A549 (cell line): Measurements from ENCODE around the gene FUT1. TPM values are rescaled to one million over a fixed set of nuclear protein-coding genes. Genes with fewer than 3 reads are reported as not detected.
"Not testable (repeated sequence)": the region's sequence is repeated elsewhere in the genome, so short reads cannot be mapped to it uniquely, and the experiment has no call there.

ENCODE experiments used
- ATAC-seq, 2 experiments: fragments of 200-7000 bp in 1 of 2; fragments of >200 bp in 1 of 2; cut with Nextera tagmentation in 1 of 2; cut with Tn5 transposase in 1 of 2; 3 replicates each; pipeline versions ENCODE4 v1.8.0 to v1.9.1; 2018 to 2020; ENCODE audit warnings: mild to moderate bottlenecking in 1 of 2, moderate library complexity in 1 of 2
- CTCF ChIA-PET: fragments of 300-600 bp; sonication (Branson Sonifier 250); formaldehyde crosslinking; extraction: SDS; loops from one replicate; lab custom pipeline; 2021; ENCODE audit warnings: antibody characterized with exemption, inconsistent platforms; lab: Yijun Ruan, JAX
- POLR2A ChIA-PET: fragments of 350-600 bp; formaldehyde crosslinking; extraction: SDS; loops from one replicate; lab custom pipeline; 2021; ENCODE audit warnings: antibody characterized with exemption, inconsistent platforms; lab: Yijun Ruan, JAX
- DNase-seq, 2 experiments: peaks; one replicate each; pipeline versions ENCODE4 v3.0.0 to v3.0.0-alpha.2; 2011 to 2016; ENCODE audit warnings: low read depth in 1 of 2, low spot score in 1 of 2
- FAIRE-seq: peaks from 2 replicates; lab custom pipeline; 2011; peaks lifted over from hg19 to GRCh38; lab: Jason Lieb, UNC
- H3K27ac ChIP-seq, 2 experiments: fragments of >200 bp; sonication (Bioruptor Twin); formaldehyde crosslinking; 3 replicates each; pipeline ENCODE4 v1.5.1; 2016 to 2017
- H3K4me1 ChIP-seq: fragments of >200 bp; sonication (Bioruptor Twin); formaldehyde crosslinking; 3 replicates; pipeline ENCODE4 v1.6.1; 2016
- H3K4me2 ChIP-seq: fragments of >200 bp; sonication (Bioruptor Twin); formaldehyde crosslinking; 3 replicates; pipeline ENCODE4 v1.6.1; 2016
- H3K4me3 ChIP-seq: fragments of >200 bp; sonication (Bioruptor Twin); formaldehyde crosslinking; 3 replicates; pipeline ENCODE4 v1.5.1; 2016
- H3K9me3 ChIP-seq: fragments of >200 bp; sonication (Bioruptor Twin); formaldehyde crosslinking; 3 replicates; pipeline ENCODE4 v1.6.1; 2016
- CEBPB ChIP-seq, 2 experiments: fragments of >200 bp in 1 of 2; sonication (Bioruptor Twin) in 1 of 2; formaldehyde crosslinking in 1 of 2; IDR thresholded peaks; 2 replicates each; pipeline ENCODE4 v1.6.1; 2012 to 2016
- CHD2 ChIP-seq: fragments of 150-350 bp; IDR thresholded peaks from 2 replicates; pipeline ENCODE4 v1.6.1; 2014; ENCODE audit warnings: low read length; ENCODE audit not compliant: partially characterized antibody
- CHD4 ChIP-seq: fragments of 200-600 bp; sonication (generic); IDR thresholded peaks from 2 replicates; pipeline ENCODE4 v1.6.1; 2016; ENCODE audit warnings: antibody characterized with exemption, mild to moderate bottlenecking, borderline replicate concordance
- EHF ChIP-seq: fragments of 250-450 bp; sonication (Bioruptor Pico); IDR thresholded peaks from 2 replicates; pipeline ENCODE4 v1.5.0; 2020; ENCODE audit warnings: mild to moderate bottlenecking
- EHMT2 ChIP-seq: fragments of 200-600 bp; sonication (generic); IDR thresholded peaks from 2 replicates; pipeline ENCODE4 v1.6.1; 2016; ENCODE audit warnings: antibody characterized with exemption, low read depth, mild to moderate bottlenecking, moderate library complexity
- FOSL2 ChIP-seq, 2 experiments: fragments of 450-650 bp in 1 of 2; fragments of >200 bp in 1 of 2; sonication (Bioruptor Twin) in 1 of 2; formaldehyde crosslinking; IDR thresholded peaks; 2 replicates each; pipeline versions ENCODE4 v1.5.0 to v1.6.1; 2016 to 2020; ENCODE audit warnings: mild to moderate bottlenecking in 1 of 2, moderate library complexity in 1 of 2
- HDAC2 ChIP-seq: fragments of 200-600 bp; sonication (generic); IDR thresholded peaks from 2 replicates; pipeline ENCODE4 v1.6.1; 2016
- HOXB13 ChIP-seq: fragments of 250-450 bp; sonication (Bioruptor Pico); IDR thresholded peaks from 2 replicates; pipeline ENCODE4 v1.5.0; 2020; ENCODE audit warnings: low read depth, mild to moderate bottlenecking, moderate library complexity
- HOXB5 ChIP-seq: fragments of 250-450 bp; sonication (Bioruptor Pico); IDR thresholded peaks from 2 replicates; pipeline ENCODE4 v1.5.0; 2020; ENCODE audit warnings: mild to moderate bottlenecking, moderate library complexity
- JUN ChIP-seq, 2 experiments: fragments of >200 bp; sonication (Bioruptor Twin); formaldehyde crosslinking; IDR thresholded peaks; 2 replicates in 1 of 2; 3 replicates in 1 of 2; pipeline ENCODE4 v1.6.1; 2016 to 2017
- MAFK ChIP-seq: fragments of 450-650 bp; IDR thresholded peaks from 2 replicates; pipeline ENCODE4 v1.6.1; 2014; ENCODE audit not compliant: partially characterized antibody
- MYC ChIP-seq: IDR thresholded peaks from 2 replicates; pipeline ENCODE4 v1.6.1; 2012; ENCODE audit warnings: mild to moderate bottlenecking, inconsistent platforms, low read length, improper control_type of control experiment, borderline replicate concordance
- NFE2L2 ChIP-seq: fragments of 150-350 bp; conservative IDR thresholded peaks from 2 replicates; pipeline ENCODE4 v1.6.1; 2014; ENCODE audit warnings: low read length
- PHF8 ChIP-seq: fragments of 200-600 bp; sonication (generic); IDR thresholded peaks from 2 replicates; pipeline ENCODE4 v1.6.1; 2016; ENCODE audit warnings: low read depth, mild to moderate bottlenecking, antibody characterized with exemption, moderate library complexity, borderline replicate concordance
- POLR2AphosphoS2 ChIP-seq: conservative IDR thresholded peaks from 2 replicates; pipeline ENCODE4 v1.6.1; 2012; ENCODE audit warnings: low read length, improper control_type of control experiment, inconsistent platforms
- RARB ChIP-seq: fragments of 250-450 bp; sonication (Bioruptor Pico); IDR thresholded peaks from 2 replicates; pipeline ENCODE4 v1.8.0; 2021; ENCODE audit warnings: mild to moderate bottlenecking, moderate library complexity
- RCOR1 ChIP-seq: fragments of 150-350 bp; IDR thresholded peaks from 2 replicates; pipeline ENCODE4 v1.6.1; 2014; ENCODE audit warnings: antibody characterized with exemption, low read length, low read depth
- RNF2 ChIP-seq: fragments of 200-600 bp; sonication (generic); IDR thresholded peaks from 2 replicates; pipeline ENCODE4 v1.6.1; 2016; ENCODE audit warnings: low read depth, mild to moderate bottlenecking, antibody characterized with exemption, moderate library complexity, borderline replicate concordance
- TP53 ChIP-seq: fragments of 250-450 bp; sonication (Bioruptor Pico); IDR thresholded peaks from 2 replicates; pipeline ENCODE4 v1.5.0; 2021; ENCODE audit warnings: mild to moderate bottlenecking, moderate library complexity
- ZFP36 ChIP-seq: fragments of 450-650 bp; IDR thresholded peaks from 2 replicates; pipeline ENCODE4 v1.6.1; 2014; ENCODE audit warnings: borderline replicate concordance; ENCODE audit not compliant: partially characterized antibody
- WGBS: methylation state at CpG from one replicate; pipeline ENCODE4 v1.1.6; 2017; ENCODE audit errors: missing lambda C conversion rate; 5-methylcytosine and 5-hydroxymethylcytosine counted together
- polyA plus RNA-seq, 4 experiments: library from polyadenylated mRNA; depleted of rRNA in 3 of 4; stranded (reverse); fragments of >200 nt; fragmentation: RNase III in 1 of 4; extraction: RNeasy Plus Mini Kit Qiagen cat#74134 plus additional on column Dnase treatment in 1 of 4; gene quantifications; 2 replicates in 3 of 4; 3 replicates in 1 of 4; pipeline ENCODE4 v1.2.3, GENCODE V29; 2011 to 2017
- TF ChIP-seq, protein P1 (sequence below): IDR thresholded peaks from 2 replicates; pipeline ENCODE4 v1.6.1; 2012; ENCODE audit warnings: low read depth, borderline replicate concordance
- TF ChIP-seq, protein P2 (sequence below): IDR thresholded peaks from 2 replicates; pipeline ENCODE4 v1.6.1; 2012
- TF ChIP-seq, protein P3 (sequence below): IDR thresholded peaks from 2 replicates; pipeline ENCODE4 v1.6.1; 2012
- TF ChIP-seq, protein P4 (sequence below): fragments of >200 bp; sonication (Bioruptor Twin); formaldehyde crosslinking; IDR thresholded peaks from 3 replicates; pipeline ENCODE4 v1.6.1; 2016

FUT1 gene
- polyA plus RNA-seq, 2 of the 4 experiments (the other 2 are of a cell fraction) = 0.13 to 1.5 TPM

DNA sequence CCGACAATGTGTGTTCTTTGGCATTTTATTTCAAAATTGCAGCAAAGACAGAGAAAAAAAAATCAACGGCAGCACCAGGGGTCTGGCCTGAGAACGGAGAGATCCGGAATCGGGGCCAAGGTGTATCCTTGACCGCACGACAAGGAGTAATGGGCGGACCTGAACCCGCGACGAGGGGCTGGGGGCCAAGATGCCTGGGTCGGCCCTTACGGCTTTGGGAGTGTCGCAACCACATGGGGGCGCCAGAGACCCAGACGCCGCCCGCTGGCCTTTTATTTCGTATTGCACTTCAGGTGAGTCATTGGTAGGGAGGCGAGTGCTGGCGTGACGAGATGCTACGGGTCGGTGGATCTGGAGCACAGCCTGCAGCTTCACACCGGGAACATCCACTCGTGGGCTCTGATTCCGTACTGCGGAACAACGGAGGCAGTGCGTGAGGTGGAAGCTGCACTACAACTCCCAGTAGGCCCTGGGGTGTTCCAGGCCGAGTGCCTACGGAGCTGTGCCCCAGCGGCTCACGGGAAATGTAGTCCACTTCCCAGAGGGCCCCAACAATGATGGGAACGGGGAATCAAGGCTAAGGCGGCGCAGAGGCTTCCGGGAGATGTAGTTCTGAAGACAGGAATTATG, 42.7 kb upstream of the FUT1 start (continued):
- TF ChIP-seq NFE2L2 (no peak), TP53 (CRISPR knock-in tag) (0 out of 2 replicates have a peak, but pooled peaks have one; percentile 58), MYC (peak; percentile 51; the same call in 1 of the 2 replicates), EHF (CRISPR knock-in tag) (peak; percentile 52; the same call in 1 of the 2 replicates), FOSL2 (IDR thresholded peaks at IDR 0.05) (peak; percentile 35; the same call in 1 of the 2 replicates), FOSL2 (CRISPR knock-in tag; IDR thresholded peaks at IDR 0.05) (peak; percentile 92), HDAC2 (no peak), EHMT2 (no peak), PHF8 (no peak), ZFP36 (no peak), HOXB5 (CRISPR knock-in tag) (peak; percentile 41; the same call in 1 of the 2 replicates), CEBPB (IDR thresholded peaks at IDR 0.05) (peak in 1 of 2 experiments; percentile 83; a peak in 2 of 4 replicates), POLR2AphosphoS2 (0 out of 2 replicates have a peak, but pooled peaks have one; percentile 61), CHD2 (peak; percentile 4), JUN (IDR thresholded peaks at IDR 0.05) (peak in 1 of 2 experiments; percentile 76; a peak in 3 of 5 replicates)
- TF ChIP-seq, protein P1, sequence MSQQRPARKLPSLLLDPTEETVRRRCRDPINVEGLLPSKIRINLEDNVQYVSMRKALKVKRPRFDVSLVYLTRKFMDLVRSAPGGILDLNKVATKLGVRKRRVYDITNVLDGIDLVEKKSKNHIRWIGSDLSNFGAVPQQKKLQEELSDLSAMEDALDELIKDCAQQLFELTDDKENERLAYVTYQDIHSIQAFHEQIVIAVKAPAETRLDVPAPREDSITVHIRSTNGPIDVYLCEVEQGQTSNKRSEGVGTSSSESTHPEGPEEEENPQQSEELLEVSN = 0 out of 2 replicates have a peak, but pooled peaks have one; percentile 33
- TF ChIP-seq, protein P2, sequence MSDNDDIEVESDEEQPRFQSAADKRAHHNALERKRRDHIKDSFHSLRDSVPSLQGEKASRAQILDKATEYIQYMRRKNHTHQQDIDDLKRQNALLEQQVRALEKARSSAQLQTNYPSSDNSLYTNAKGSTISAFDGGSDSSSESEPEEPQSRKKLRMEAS = peak; percentile 75
- TF ChIP-seq, protein P3, sequence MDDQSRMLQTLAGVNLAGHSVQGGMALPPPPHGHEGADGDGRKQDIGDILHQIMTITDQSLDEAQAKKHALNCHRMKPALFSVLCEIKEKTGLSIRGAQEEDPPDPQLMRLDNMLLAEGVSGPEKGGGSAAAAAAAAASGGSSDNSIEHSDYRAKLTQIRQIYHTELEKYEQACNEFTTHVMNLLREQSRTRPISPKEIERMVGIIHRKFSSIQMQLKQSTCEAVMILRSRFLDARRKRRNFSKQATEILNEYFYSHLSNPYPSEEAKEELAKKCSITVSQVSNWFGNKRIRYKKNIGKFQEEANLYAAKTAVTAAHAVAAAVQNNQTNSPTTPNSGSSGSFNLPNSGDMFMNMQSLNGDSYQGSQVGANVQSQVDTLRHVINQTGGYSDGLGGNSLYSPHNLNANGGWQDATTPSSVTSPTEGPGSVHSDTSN = peak; percentile 65; the same call in 1 of the 2 replicates

DNA sequence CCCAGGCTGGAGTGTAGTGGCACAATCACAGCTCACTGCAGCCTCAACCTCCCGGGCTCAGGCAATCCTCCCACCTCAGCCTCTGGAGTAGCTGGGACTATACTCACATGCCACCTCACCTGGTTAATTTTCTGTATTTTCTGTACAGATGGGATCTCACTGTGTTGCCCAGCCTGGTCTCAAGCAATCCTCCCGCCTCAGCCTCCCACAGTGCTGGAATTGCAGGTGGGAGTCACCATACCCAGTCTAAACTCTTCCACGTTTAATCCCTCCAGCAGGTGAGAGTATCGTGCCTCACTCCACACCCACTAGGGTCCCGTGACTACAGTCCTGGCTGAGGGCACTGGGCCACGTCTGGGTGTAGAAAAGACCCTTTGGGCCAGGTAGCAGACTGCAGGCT, 41.9 kb upstream of the FUT1 start:
- no peak overlapping the region for H3K4me3 ChIP-seq
- DNase-seq = no peak
- TF ChIP-seq MAFK (no peak), PHF8 (no peak)
- ChIA-PET CTCF (interaction anchor here (0.6 to 17.2 kb wide), 23 partner anchors 10 to 205 kb away, joined by 3 to 927 read pairs (median 5); partner anchors contain the start of genes BCAT2, CA11, FTL and GYS1), POLR2A (interaction anchor here (2.7 kb wide), 1 partner anchor 42 kb away, joined by 18 read pairs; the partner anchor contains the start of gene HSD17B14)
- peak overlapping the region in 1 of 2 experiments; percentile 83; a peak in 2 of 6 replicates for H3K27ac ChIP-seq
- peaks cover 5% of the 10 kb centered on the region; the same call in 2 of the 3 replicates for H3K4me1 ChIP-seq
- H3K4me2 ChIP-seq = peak overlapping the region; percentile 78; the same call in 2 of the 3 replicates
- WGBS = 71% methylated on average over 6 of the region's 6 CpGs
- H3K9me3 ChIP-seq = no peaks in the 10 kb centered on the region
- FAIRE-seq = no peak
- no peak for ATAC-seq

DNA sequence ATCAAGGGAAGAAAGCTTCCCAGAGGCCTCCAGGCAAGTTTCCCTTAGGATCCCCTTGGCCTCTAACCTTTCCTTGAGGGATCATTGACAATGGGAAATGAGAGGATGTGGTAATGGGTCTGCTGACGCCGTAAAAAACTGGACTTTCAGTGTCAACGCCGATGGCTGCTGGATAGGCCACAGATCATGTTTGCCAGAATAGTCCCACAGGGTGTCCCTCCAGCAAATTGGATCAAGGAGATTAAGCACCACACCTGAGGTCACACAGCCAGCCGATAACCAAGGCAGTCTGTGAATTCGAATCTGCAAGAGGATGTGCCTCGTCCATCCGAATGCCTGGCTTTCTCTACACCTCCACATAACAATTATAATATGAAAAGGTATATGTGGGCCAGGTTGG, 40.8 kb upstream of the FUT1 start:
- no peaks in the 10 kb centered on the region for H3K9me3 ChIP-seq
- H3K4me1 ChIP-seq = peaks cover 5% of the 10 kb centered on the region; the same call in 2 of the 3 replicates
- ChIA-PET CTCF (interaction anchor here (0.7 to 17.2 kb wide), 11 partner anchors 9 to 200 kb away, joined by 3 to 927 read pairs (median 16); partner anchors contain the start of genes BCAT2, FTL, GYS1 and HSD17B14), POLR2A (no interaction called here)
- ATAC-seq = no peak
- TF ChIP-seq HOXB13 (CRISPR knock-in tag) (no peak), RCOR1 (no peak), CHD4 (no peak), PHF8 (no peak), JUN (IDR thresholded peaks at IDR 0.05) (no peak), RNF2 (no peak), RARB (CRISPR knock-in tag) (no peak), HOXB5 (CRISPR knock-in tag) (no peak), CEBPB (IDR thresholded peaks at IDR 0.05) (no peak)
- TF ChIP-seq, protein P2 = no peak
- TF ChIP-seq, protein P4, sequence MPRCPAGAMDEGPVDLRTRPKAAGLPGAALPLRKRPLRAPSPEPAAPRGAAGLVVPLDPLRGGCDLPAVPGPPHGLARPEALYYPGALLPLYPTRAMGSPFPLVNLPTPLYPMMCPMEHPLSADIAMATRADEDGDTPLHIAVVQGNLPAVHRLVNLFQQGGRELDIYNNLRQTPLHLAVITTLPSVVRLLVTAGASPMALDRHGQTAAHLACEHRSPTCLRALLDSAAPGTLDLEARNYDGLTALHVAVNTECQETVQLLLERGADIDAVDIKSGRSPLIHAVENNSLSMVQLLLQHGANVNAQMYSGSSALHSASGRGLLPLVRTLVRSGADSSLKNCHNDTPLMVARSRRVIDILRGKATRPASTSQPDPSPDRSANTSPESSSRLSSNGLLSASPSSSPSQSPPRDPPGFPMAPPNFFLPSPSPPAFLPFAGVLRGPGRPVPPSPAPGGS = no peak
- no peak for FAIRE-seq
- H3K27ac ChIP-seq = no peak overlapping the region
- H3K4me2 ChIP-seq = no peak overlapping the region
- 73% methylated on average over 8 of the region's 8 CpGs for WGBS
- no peak for DNase-seq
- H3K4me3 ChIP-seq = no peak overlapping the region

DNA sequence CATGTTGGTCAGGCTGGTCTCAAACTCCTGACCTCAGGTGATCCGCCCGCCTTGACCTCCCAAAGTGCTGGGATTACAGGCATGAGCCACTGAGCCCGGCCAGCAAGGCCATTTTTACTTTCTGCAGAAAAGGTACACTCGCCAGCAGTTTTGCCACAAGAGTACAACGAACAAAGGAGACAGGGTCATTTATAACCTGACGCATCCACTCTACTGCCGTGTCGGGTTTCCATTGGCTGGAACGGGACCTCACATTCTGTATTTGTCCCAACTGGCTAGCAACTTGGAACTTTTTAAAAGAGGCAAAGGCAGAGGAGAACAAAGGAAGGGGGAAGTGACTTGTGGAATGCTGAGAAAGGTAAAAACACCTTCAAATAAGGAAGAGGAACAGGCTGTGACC, 34.9 kb upstream of the FUT1 start:
- 78% methylated on average over 9 of the region's 9 CpGs for WGBS
- POLR2A ChIA-PET, H3K4me1 ChIP-seq, H3K9me3 ChIP-seq, H3K4me2 ChIP-seq, ATAC-seq, DNase-seq, H3K4me3 ChIP-seq, H3K27ac ChIP-seq, FAIRE-seq: not testable (repeated sequence)
- CTCF ChIA-PET = interaction anchor here (0.6 to 17.2 kb wide), 69 partner anchors 9 to 434 kb away, joined by 3 to 927 read pairs (median 5); partner anchors contain the start of genes BCAT2, CA11, FTL and FUT2
